Measurements from ENCODE around the gene HBM.
"Not testable (repeated sequence)": the region's sequence is repeated elsewhere in the genome, so short reads cannot be mapped to it uniquely, and the experiment has no call there.

The HBM gene

DNA sequence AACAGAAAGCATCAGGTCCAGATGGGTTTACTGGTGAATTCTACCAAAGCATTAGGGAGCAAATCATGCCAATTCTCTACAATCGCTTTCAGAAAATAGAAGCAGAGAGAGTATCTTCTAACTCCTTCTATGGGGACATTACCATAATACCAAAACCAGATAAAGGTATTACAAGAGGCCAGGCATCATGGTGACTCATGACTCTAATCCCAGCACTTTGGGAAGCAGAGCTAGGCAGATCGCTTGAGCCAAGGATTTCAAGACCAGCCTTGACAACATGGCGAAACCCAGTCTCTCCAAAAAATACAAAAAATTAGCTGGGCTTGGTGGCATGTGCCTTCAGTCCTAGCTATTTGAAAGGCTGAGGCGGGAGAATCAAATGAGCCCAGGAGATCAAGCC lies 37.5 kb downstream of the HBM start:
- Histone ChIP-seq H3K4me3 (ENCODE audit: insufficient read depth, low read depth, low read length, poor library complexity, severe bottlenecking) (no peak overlapping the region), H3K27ac (ENCODE audit: insufficient read depth, low read length, poor library complexity, severe bottlenecking) (no peak overlapping the region), H3K9me3 (ENCODE audit: control insufficient read depth, low read length) (no peaks in the 10 kb centered on the region), H3K36me3 (ENCODE audit: control insufficient read depth, insufficient read depth, low read length) (peaks cover 61% of the 10 kb centered on the region), H3K4me1 (ENCODE audit: control insufficient read depth, insufficient read depth, low read length, poor library complexity, severe bottlenecking) (no peaks in the 10 kb centered on the region), H3K27me3 (replicated peaks; ENCODE audit: control insufficient read depth, insufficient read depth, low read length, poor library complexity, severe bottlenecking) (no peaks in the 10 kb centered on the region)
- DNase-seq = no peak

DNA sequence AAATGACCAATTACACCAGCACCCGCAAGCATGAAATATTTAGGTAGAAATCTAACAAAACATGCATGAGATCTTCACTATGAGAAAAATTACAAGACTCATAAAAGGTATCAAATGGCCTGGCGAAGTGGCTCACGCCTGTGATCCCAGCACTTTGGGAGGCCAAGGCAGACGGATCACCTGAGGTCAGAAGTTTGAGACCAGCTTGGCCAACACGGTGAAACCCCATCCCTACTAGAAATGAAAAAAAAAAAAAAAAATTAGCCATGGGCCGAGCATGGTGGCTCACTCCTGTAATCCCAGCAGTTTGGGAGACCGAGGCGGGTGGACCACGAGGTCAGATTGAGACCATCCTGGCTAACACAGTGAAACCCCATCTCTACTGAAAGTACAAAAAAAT lies 38.3 kb downstream of the HBM start:
- not testable (repeated sequence) for H3K4me3 ChIP-seq (ENCODE audit: insufficient read depth, low read depth, low read length, poor library complexity, severe bottlenecking); H3K9me3 ChIP-seq (ENCODE audit: control insufficient read depth, low read length); H3K27me3 ChIP-seq (replicated peaks; ENCODE audit: control insufficient read depth, insufficient read depth, low read length, poor library complexity, severe bottlenecking); H3K4me1 ChIP-seq (ENCODE audit: control insufficient read depth, insufficient read depth, low read length, poor library complexity, severe bottlenecking); DNase-seq; H3K27ac ChIP-seq (ENCODE audit: insufficient read depth, low read length, poor library complexity, severe bottlenecking)
- peaks cover 58% of the 10 kb centered on the region for H3K36me3 ChIP-seq (ENCODE audit: control insufficient read depth, insufficient read depth, low read length)

DNA sequence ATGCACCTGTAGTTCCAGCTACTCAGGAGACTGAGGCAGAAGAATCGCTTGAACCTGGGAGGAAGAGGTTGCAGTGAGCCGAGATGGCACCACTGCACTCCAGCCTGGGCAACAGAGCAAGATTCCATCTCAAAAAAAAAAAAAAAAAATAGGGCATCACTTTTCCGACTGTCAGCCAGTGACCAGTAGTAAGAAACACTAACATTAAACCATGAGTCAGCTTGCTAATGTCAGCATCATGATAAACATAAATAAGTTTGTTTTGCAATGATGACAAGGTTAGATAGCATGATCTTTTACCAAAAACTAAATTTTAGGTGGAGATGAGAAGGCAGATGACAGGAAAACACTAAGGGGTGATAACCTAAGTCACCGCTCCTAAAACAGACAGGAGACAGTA lies 43.6 kb downstream of the HBM start:
- H3K27me3 ChIP-seq (replicated peaks; ENCODE audit: control insufficient read depth, insufficient read depth, low read length, poor library complexity, severe bottlenecking); DNase-seq; H3K27ac ChIP-seq (ENCODE audit: insufficient read depth, low read length, poor library complexity, severe bottlenecking); H3K9me3 ChIP-seq (ENCODE audit: control insufficient read depth, low read length); H3K4me1 ChIP-seq (ENCODE audit: control insufficient read depth, insufficient read depth, low read length, poor library complexity, severe bottlenecking); H3K4me3 ChIP-seq (ENCODE audit: insufficient read depth, low read depth, low read length, poor library complexity, severe bottlenecking): not testable (repeated sequence)
- H3K36me3 ChIP-seq (ENCODE audit: control insufficient read depth, insufficient read depth, low read length) = peaks cover 79% of the 10 kb centered on the region

DNA sequence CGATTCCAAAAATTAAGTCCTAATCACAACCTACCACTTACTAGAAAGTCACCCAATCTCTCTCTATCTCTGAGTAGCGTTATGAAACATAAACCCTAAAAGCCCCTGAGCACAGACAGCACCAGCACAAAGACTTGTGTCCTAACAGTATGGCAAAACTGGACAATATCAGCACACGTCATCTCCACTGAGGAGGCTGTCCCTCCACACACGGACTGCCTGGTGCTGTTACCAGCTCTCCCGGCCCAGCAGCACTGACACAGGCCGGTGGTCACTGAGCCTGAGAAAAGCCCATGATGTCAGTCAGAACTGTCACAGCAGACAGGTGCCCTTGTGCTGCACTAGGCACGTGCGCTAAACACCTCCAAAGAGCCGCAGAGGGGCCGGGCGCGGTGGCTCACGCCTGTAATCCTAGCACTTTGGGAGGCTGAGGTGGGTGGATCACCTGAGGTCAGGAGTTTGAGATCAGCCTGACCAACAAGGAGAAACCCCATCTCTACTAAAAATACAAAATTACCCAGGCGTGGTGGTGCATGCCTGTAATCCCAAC lies 45.9 kb downstream of the HBM start:
- H3K4me3 ChIP-seq (ENCODE audit: insufficient read depth, low read depth, low read length, poor library complexity, severe bottlenecking); H3K27ac ChIP-seq (ENCODE audit: insufficient read depth, low read length, poor library complexity, severe bottlenecking); H3K9me3 ChIP-seq (ENCODE audit: control insufficient read depth, low read length); DNase-seq; H3K4me1 ChIP-seq (ENCODE audit: control insufficient read depth, insufficient read depth, low read length, poor library complexity, severe bottlenecking); H3K27me3 ChIP-seq (replicated peaks; ENCODE audit: control insufficient read depth, insufficient read depth, low read length, poor library complexity, severe bottlenecking): not testable (repeated sequence)
- H3K36me3 ChIP-seq (ENCODE audit: control insufficient read depth, insufficient read depth, low read length) = peaks cover 70% of the 10 kb centered on the region

DNA sequence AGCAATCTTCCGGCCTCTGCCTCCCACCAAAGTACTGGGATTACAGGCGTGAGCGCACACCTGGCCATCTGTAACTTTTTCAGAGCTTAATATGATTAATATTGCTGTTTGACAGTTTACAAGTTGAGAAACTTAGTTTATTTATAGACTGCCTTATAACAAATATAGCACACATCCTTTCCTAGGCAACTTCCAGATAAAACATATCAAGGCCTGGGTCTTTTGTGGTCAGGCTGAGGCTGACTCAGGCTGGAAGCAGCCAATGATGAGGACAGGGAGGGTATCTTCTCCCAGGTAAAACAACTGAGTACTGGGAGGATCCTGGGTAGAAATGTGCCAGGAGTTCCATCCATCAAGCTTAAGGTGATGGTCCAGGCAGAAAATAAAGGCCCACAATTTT lies 47.2 kb downstream of the HBM start:
- H3K27me3 ChIP-seq (replicated peaks; ENCODE audit: control insufficient read depth, insufficient read depth, low read length, poor library complexity, severe bottlenecking) = no peaks in the 10 kb centered on the region
- no peaks in the 10 kb centered on the region for H3K9me3 ChIP-seq (ENCODE audit: control insufficient read depth, low read length)
- H3K27ac ChIP-seq (ENCODE audit: insufficient read depth, low read length, poor library complexity, severe bottlenecking) = no peak overlapping the region
- DNase-seq = no peak
- peaks cover 67% of the 10 kb centered on the region for H3K36me3 ChIP-seq (ENCODE audit: control insufficient read depth, insufficient read depth, low read length)
- H3K4me1 ChIP-seq (ENCODE audit: control insufficient read depth, insufficient read depth, low read length, poor library complexity, severe bottlenecking) = no peaks in the 10 kb centered on the region
- H3K4me3 ChIP-seq (ENCODE audit: insufficient read depth, low read depth, low read length, poor library complexity, severe bottlenecking) = no peak overlapping the region
